HG03025 (cell line): Measurements from ENCODE around the gene RNF150.

ENCODE experiments used
- ATAC-seq: cut with Tn5 transposase; IDR thresholded peaks from one replicate; pipeline ENCODE4 v1.9.1; 2021; ENCODE audit warnings: mild to moderate bottlenecking, moderate library complexity; ENCODE audit not compliant: unreplicated experiment, low FRiP score

Gene RNF150

GRCh38 chr4:141132072-141132708, 1.1 kb downstream of the RNF150 start:
- ATAC-seq: no peak

- ATAC-seq: no peak
Observed at GRCh38 chr4:141131723-141132071, 1.6 kb downstream of the RNF150 start.

DNA sequence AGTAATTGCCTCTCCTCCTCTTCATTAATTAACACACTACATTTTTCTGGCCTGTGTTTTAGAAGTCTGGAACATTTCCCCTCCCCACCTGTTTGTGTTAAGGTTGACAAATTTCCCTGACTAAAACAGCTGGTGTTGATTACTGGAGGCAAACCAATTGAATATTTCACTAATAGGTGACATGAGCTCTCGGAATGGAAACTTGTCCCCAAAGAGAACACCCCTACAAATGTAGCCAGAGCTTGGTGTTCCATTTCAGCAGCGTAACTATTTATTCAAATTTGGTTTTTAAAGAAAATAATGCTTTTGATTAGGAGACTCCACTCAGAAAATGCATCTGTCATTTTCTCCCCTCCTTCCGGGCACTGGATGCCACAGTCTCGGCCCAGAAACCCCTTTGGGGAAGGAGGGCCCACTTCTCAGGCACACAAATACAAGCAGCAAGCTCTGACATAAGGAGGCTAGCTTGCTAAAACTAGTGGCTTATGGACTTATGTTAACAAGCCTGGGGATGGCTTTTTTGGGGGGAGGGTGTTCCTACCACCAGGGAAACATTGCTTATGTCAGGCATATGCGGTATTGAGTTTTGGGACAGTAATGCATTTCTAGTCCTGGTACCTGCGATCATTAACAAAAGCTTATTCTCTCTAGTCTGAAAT, 2.2 kb downstream of the RNF150 start:
- no peak for ATAC-seq

DNA sequence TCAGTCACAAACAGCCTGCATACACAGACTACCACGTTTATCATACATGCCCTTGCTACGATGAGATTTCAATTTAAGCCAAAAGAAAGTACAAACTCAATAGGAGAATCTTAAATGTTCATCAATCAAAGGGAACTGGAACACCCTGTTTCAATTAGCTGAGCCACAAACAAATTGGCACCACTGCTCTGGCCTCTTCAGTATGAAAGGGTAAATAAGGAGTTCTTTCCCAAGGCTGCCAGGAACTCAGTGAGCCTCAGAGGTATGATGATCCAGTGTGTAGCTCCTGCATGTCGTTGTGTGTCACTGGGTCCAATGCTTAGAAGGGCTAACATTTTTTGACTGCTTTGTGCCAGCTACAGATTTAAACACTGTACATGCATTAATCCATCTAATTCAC, 5.4 kb downstream of the RNF150 start:
- no peak for ATAC-seq

GRCh38 chr4:141126769-141127168, 6.5 kb downstream of the RNF150 start:
- ATAC-seq: no peak

DNA sequence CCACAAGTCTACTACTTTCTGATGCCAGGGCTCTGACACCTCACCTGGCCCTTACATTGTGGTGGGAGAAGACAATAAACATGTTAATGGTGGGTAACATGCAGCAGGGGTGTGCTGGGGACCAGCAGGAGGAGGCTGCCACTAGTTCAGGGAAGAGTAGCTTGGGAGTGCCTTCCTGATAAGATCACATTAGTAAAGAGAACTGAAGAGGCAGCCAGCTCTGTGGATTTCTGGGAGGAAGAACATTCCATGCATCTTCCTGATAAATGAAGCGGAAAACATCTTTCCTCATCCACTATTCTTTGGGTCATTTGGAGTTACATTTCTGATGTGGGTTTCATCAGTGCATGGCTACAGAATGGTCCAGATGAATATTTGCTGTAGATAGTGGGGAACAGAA, 9.0 kb downstream of the RNF150 start:
- ATAC-seq: no peak

DNA sequence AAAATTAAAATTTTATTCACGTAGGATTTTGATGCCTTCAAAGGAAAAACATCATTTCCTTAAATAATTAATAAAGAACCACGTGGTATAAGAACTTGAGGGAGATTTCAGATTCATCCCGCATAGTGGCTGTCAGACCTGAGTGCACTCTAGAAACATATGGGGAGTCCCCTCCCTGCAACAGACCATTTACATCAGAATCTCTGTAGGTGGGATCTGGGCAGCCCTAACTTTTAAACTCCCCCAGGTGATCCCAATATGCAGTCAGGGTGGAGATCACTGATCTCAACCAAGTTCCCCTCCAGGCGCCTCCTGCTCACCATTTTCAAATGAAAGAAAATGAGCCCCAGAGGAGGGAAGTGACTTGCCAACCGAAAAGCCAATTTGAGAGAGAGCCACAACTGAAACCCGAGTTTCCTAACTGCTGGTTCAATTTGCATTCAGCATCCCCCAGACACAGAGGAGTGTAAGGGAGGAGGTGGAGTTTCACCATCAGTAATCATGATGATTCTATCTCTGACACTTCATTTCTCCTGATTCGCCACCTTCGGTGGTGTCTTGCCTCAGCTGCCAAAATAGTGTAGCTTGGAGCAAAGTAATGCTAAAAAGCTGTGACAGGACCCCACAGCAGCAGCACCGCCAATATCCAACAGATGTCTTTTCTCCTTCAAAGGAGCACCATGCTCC, 11.4 kb downstream of the RNF150 start:
- no peak for ATAC-seq

GRCh38 chr4:141121101-141121500, 12.2 kb downstream of the RNF150 start:
- no peak for ATAC-seq

DNA sequence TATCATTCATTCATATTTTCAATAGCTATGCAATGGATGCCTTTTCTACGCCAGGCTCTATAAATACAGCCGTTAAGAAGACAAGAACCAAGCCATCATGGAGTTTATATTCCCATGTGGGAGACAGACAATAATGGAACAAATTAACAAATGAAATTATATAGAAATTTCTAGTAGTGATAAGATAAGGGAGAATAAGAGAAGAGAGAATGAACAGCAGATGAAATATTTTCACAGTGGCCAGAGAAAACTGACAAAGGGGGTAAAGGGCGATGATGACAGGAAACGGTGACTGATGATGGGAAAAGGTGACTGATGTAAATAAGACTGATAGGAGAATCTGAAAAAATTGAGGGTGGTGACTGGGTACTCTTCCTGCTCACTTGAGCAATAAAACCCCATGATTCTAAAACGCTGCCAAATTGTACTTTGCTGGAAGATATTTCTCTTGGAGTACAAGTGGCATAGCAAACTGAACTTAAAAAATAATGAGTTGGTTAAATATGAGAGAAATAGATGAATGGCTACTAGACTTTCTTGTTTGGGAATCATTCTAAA, 13.2 kb downstream of the RNF150 start:
- ATAC-seq: no peak

DNA sequence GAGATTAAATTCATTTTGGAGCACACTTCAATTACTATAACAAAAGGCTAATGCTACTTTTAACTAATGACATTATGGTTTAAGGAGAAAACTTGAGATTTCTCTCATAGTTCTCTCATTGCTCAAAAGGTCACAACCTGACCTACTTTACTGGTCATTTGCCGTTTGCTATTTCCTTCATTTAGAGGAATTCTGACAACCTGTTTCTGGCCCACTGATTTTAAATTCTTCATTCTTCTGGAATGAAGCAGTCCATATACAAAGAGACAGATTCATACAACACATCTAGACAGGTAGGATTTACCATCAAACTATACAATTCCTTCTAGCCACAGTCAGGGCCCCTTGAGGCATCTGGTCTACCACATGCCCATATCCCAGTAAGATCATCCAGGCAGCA, 14.2 kb downstream of the RNF150 start:
- ATAC-seq: no peak

DNA sequence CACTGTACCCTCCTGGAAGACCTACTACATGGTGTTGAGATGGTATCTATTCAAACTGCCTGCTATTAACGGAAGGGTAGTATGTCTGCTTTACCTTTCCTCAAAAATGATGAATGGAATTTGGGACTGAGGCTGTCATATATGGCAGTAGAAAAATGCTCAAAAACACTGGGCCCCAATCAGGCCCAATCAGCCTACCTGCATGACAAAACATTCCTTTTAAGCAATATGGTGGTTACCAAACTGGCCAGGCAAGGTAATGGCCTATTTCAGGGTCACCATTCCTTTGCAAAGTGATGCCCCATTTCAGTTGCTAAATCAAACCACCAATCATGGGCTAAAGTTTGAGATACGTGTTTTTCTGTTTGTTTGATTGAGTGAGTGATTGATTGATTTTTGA, 14.9 kb downstream of the RNF150 start:
- ATAC-seq: no peak

- no peak for ATAC-seq
Observed at GRCh38 chr4:141117935-141118334, 15.3 kb downstream of the RNF150 start.

GRCh38 chr4:141109983-141110382, 23.3 kb downstream of the RNF150 start:
- ATAC-seq: no peak

DNA sequence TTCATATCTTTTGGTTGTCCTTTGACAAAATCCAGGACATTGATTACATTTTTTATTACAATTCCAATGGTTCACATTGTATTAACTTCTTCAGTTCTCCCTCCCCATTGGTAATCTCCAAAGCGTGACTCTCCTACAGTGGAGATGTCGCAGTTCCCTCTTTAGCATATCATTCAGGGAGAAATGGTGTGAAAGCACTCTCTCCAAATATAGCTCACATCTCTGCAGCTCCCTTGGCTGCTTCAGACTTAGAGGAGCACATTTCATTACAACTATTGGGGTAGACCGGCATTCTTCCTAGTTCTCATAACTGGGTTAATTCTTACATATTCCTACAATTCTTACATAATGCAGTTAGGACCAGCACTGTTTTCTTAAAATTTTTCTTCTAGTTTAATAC, 25.3 kb downstream of the RNF150 start:
- no peak for ATAC-seq

GRCh38 chr4:141102367-141102766, 30.9 kb downstream of the RNF150 start:
- no peak for ATAC-seq

GRCh38 chr4:141101511-141101910, 31.8 kb downstream of the RNF150 start:
- no peak for ATAC-seq

DNA sequence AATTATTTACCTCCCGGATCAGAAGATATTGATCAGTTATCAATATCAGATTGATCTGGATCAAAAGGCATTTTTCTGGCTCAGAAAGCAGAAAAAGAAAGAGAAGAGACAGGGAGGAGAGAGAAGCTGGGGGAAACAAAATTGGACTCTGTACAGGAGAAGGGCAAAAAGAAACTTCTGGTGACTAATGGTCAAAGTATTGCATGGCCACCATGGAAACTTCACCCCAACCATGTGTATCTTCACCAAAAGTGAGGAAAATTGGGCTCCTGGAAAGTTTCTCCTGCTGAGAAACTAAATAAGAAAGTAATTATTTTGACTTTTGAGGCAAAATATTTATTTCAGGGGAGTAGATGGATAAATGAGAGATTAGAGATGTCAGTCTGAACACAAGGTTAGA, 33.9 kb downstream of the RNF150 start:
- no peak for ATAC-seq

DNA sequence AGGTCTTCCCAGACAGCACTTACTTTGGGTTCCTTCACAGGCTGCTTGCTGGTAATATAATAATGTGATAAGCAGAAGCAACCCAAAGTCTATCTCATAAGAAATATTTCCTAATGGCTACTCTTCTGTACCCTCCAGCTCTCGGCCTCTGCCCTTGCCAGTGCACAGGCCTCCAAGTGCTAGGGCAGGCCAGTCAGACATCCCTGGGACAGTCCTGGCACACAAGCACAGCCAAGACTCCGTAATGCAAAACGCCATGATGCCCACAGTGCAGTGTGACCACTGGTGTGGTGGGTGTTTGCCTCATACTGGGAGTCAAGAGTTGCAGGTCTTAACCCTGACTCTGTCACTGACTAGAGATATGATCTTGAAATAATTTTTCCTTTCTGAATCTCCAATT, 35.1 kb downstream of the RNF150 start:
- no peak for ATAC-seq

DNA sequence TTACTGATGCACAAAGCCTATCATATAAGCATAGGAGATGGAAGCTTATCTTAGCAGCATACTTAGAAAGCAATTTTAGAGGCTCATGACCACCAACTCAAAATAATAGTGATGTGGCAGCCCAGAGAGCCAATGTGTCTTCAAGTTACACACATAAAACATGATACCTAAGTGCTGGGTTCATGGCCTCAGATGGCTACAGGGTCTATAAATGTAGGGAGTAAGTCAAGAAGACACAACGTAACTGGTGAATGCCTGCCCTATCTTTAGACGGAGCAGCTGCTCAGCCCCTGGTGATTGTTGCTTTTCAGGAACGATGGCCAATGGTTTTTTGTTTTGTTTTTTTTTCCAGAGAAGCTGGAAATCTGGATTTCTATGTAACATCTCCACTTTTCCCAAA, 42.8 kb downstream of the RNF150 start:
- ATAC-seq: no peak

- no peak for ATAC-seq
Observed at GRCh38 chr4:141081921-141082395, 51.3 kb downstream of the RNF150 start.

GRCh38 chr4:141080668-141081067, 52.6 kb downstream of the RNF150 start:
- no peak for ATAC-seq
